DND-41 (cell line): ENCODE measurements around the gene TRMT13.

ENCODE experiments used
- ATAC-seq: fragments of 200-7000 bp; cut with Tn5 transposase; 3 replicates; pipeline ENCODE4 v1.9.1; 2021; ENCODE audit warnings: low read depth; ENCODE audit not compliant: insufficient read depth
- DNase-seq: peaks from one replicate; pipeline ENCODE4 v3.0.0-alpha.2; 2020
- H2AFZ ChIP-seq: 2 replicates; pipeline ENCODE4 v1.6.0; 2012; ENCODE audit warnings: low read depth, low read length
- H3K27ac ChIP-seq: 2 replicates; pipeline ENCODE4 v1.5.1; 2012; ENCODE audit warnings: low read length, inconsistent platforms
- H3K27me3 ChIP-seq: fragments of 200-600 bp; sonication (generic); 2 replicates; pipeline ENCODE4 v1.6.0; 2012; ENCODE audit warnings: low read length, mild to moderate bottlenecking, inconsistent platforms; ENCODE audit not compliant: insufficient read depth, poor library complexity
- H3K36me3 ChIP-seq: 2 replicates; pipeline ENCODE4 v1.5.1; 2012; ENCODE audit warnings: low read length, inconsistent platforms; ENCODE audit not compliant: insufficient read depth
- H3K4me1 ChIP-seq: 2 replicates; pipeline ENCODE4 v1.5.1; 2012; ENCODE audit warnings: mild to moderate bottlenecking, low read length; ENCODE audit not compliant: insufficient read depth
- H3K4me2 ChIP-seq: 2 replicates; pipeline ENCODE4 v1.6.0; 2012; ENCODE audit warnings: mild to moderate bottlenecking, moderate library complexity, low read length, inconsistent platforms; ENCODE audit not compliant: insufficient read depth
- H3K4me3 ChIP-seq, 2 experiments: fragments of 200-600 bp in 1 of 2; shearing (Covaris generic) in 1 of 2; 2 replicates each; pipeline ENCODE4 v1.5.1; 2012 to 2016; ENCODE audit warnings: inconsistent platforms in 2 of 2, low read length in 2 of 2, mild to moderate bottlenecking in 2 of 2, low read depth in 1 of 2, moderate library complexity in 1 of 2
- H3K79me2 ChIP-seq: 2 replicates; pipeline ENCODE4 v1.6.0; 2012; ENCODE audit warnings: low read length, inconsistent platforms; ENCODE audit not compliant: insufficient read depth
- H3K9ac ChIP-seq: 2 replicates; pipeline ENCODE4 v1.6.0; 2012; ENCODE audit warnings: low read depth, mild to moderate bottlenecking, inconsistent platforms, low read length, moderate library complexity
- H3K9me3 ChIP-seq: 2 replicates; pipeline ENCODE4 v1.5.1; 2012; ENCODE audit warnings: low read length, moderate library complexity, mild to moderate bottlenecking, inconsistent platforms; ENCODE audit not compliant: insufficient read depth, severe bottlenecking
- H4K20me1 ChIP-seq: 2 replicates; pipeline ENCODE4 v1.6.0; 2012; ENCODE audit warnings: low read length; ENCODE audit not compliant: insufficient read depth
- EZH2 ChIP-seq: IDR thresholded peaks from 3 replicates; pipeline ENCODE4 v1.6.1; 2012; ENCODE audit warnings: borderline replicate concordance, low read depth, mild to moderate bottlenecking, moderate library complexity, low read length, inconsistent platforms; ENCODE audit not compliant: severe bottlenecking
- TF ChIP-seq, protein P1 (sequence below): IDR thresholded peaks from 2 replicates; pipeline ENCODE4 v1.5.1; 2012; ENCODE audit warnings: borderline replicate concordance, low read length, moderate library complexity, mild to moderate bottlenecking; ENCODE audit not compliant: poor library complexity, severe bottlenecking; ENCODE audit errors: extremely low read depth

TRMT13 gene

DNA sequence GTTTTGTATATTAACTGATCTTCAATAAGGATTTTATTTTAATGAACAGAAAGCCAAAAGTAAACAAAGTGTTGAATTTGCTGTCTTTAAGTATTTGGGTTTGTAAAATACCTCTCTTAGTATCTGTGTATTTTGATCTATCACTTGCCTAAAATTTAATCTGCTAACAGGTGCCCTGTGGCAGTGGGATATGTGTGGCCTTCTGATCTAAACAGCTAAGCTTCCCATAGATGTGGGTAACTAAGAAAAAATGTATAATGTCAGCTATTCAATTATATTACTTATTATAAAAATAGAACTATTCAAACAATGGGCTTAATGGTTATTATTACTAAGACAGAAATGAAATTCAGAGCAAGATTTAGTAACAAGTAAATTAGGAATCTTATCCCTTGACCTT is 29.9 kb downstream of the TRMT13 start:
- Histone ChIP-seq H2AFZ (no peak overlapping the region), H3K79me2 (no peaks in the 10 kb centered on the region), H3K4me2 (no peak overlapping the region), H3K27ac (no peak overlapping the region), H3K4me1 (no peaks in the 10 kb centered on the region), H3K27me3 (no peaks in the 10 kb centered on the region), H3K4me3 (no peak overlapping the region), H3K9ac (no peak overlapping the region), H3K9me3 (no peaks in the 10 kb centered on the region), H3K36me3 (no peaks in the 10 kb centered on the region), H4K20me1 (no peaks in the 10 kb centered on the region)
- no peak for TF ChIP-seq EZH2
- TF ChIP-seq, protein P1, sequence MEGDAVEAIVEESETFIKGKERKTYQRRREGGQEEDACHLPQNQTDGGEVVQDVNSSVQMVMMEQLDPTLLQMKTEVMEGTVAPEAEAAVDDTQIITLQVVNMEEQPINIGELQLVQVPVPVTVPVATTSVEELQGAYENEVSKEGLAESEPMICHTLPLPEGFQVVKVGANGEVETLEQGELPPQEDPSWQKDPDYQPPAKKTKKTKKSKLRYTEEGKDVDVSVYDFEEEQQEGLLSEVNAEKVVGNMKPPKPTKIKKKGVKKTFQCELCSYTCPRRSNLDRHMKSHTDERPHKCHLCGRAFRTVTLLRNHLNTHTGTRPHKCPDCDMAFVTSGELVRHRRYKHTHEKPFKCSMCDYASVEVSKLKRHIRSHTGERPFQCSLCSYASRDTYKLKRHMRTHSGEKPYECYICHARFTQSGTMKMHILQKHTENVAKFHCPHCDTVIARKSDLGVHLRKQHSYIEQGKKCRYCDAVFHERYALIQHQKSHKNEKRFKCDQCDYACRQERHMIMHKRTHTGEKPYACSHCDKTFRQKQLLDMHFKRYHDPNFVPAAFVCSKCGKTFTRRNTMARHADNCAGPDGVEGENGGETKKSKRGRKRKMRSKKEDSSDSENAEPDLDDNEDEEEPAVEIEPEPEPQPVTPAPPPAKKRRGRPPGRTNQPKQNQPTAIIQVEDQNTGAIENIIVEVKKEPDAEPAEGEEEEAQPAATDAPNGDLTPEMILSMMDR: no peak
- ATAC-seq: no peak
- DNase-seq: no peak

DNA sequence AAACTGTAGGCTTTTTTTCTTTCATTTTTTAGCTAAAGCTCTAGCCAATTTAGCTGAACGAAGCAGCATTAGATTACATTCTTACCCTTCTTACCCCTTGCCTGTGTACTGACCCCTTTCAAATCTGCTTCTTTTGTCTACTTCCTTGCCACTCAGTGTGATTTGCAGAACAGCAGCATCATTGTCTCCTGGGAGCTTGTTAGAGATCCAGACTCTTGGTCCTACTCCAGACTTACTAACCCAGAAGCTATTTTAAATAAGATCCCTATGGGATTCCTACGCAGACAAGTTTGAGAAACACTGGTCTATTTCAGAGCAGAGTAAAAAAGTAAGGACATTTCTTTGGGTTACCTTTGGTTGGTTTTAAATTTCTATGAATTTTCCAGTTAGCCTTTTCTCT is 31.3 kb downstream of the TRMT13 start:
- H3K27me3 ChIP-seq: no peaks in the 10 kb centered on the region
- no peaks in the 10 kb centered on the region for H3K79me2 ChIP-seq
- H3K4me1 ChIP-seq: no peaks in the 10 kb centered on the region
- ATAC-seq: no peak
- H3K9me3 ChIP-seq: no peaks in the 10 kb centered on the region
- TF ChIP-seq EZH2: no peak
- TF ChIP-seq, protein P1: no peak
- no peak overlapping the region for H3K4me2 ChIP-seq
- DNase-seq: no peak
- no peak overlapping the region for H3K9ac ChIP-seq
- no peak overlapping the region for H3K4me3 ChIP-seq
- H3K36me3 ChIP-seq: no peaks in the 10 kb centered on the region
- no peaks in the 10 kb centered on the region for H4K20me1 ChIP-seq
- H3K27ac ChIP-seq: no peak overlapping the region
- H2AFZ ChIP-seq: no peak overlapping the region

DNA sequence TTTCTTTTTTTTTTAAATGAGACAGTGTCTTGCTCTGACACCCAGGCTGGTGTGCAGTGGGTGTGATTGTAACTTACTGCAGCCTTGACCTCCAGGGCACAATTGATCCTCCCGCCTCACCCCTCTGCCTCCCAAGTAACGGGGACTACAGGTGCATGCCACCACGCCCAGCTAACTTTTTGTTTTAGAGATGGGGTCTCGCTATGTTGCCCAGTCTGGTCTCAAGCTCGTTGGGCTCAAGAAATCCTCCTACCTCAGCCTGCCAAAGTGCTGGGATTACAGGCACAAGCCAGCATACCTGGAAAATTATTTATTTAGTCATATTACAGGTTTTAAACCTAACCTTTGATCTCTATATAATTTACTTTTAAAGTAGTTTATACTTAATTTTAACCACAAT is 31.7 kb downstream of the TRMT13 start:
- Histone ChIP-seq H3K9me3 (no peaks in the 10 kb centered on the region), H4K20me1 (no peaks in the 10 kb centered on the region), H3K4me2 (no peak overlapping the region), H3K79me2 (no peaks in the 10 kb centered on the region), H3K36me3 (no peaks in the 10 kb centered on the region), H3K27ac (no peak overlapping the region), H3K4me1 (no peaks in the 10 kb centered on the region), H3K4me3 (no peak overlapping the region), H3K9ac (no peak overlapping the region), H2AFZ (no peak overlapping the region), H3K27me3 (no peaks in the 10 kb centered on the region)
- TF ChIP-seq, protein P1: no peak
- TF ChIP-seq EZH2: no peak
- ATAC-seq (no peak), DNase-seq (no peak)

DNA sequence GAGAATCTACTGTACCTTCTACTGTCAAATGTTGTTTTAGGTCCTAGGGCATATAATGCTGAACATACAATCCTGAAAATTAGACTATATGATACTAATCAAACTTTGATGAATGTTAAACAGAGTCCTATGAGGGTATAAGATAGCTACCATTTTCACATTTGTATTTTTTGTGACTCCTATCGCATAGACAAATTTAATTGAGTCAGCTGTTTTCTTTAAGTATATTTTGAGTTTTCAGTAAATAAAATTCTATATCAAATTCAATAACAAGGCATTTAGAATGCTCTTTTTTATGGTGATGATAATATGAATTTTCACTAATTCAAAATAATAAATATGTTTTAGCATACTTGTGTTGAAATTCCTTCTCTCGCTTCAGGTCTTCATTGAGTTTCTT is 35.1 kb downstream of the TRMT13 start:
- Histone ChIP-seq H3K27ac (no peak overlapping the region), H3K27me3 (no peaks in the 10 kb centered on the region), H3K9me3 (no peaks in the 10 kb centered on the region), H3K79me2 (no peaks in the 10 kb centered on the region), H3K36me3 (no peaks in the 10 kb centered on the region), H3K4me3 (no peak overlapping the region), H4K20me1 (no peaks in the 10 kb centered on the region), H3K4me2 (no peak overlapping the region), H3K4me1 (no peaks in the 10 kb centered on the region), H3K9ac (no peak overlapping the region), H2AFZ (no peak overlapping the region)
- DNase-seq (no peak), ATAC-seq (no peak)
- TF ChIP-seq, protein P1: no peak
- no peak for TF ChIP-seq EZH2
